GM18870 (cell line): Measurements from ENCODE around the gene GPATCH3.
"Not testable (repeated sequence)": the region's sequence is repeated elsewhere in the genome, so short reads cannot be mapped to it uniquely, and the experiment has no call there.

Experiments
- ATAC-seq: cut with Tn5 transposase; IDR thresholded peaks from one replicate; pipeline ENCODE4 v1.9.1; 2021; ENCODE audit warnings: moderate library complexity; ENCODE audit not compliant: unreplicated experiment

The GPATCH3 gene

DNA sequence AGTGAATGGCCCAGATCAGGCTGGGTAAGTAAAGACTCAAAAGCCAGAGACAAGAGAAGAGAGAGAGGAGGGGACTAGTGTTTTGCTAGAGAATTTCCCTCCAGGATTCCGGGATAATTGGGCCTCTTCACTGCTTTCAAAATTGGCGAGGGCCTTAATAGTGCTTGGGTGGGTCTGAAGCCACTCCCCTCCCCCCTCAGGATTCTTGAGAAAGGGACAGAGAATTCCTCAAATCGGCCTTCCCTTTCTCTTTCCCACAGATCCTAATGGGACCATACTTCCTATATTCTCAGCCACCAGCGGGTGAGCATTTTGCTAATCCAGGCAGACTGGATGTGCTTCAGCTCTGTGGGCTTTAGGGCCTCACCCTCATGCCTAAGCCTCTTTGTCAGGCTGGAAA, 25.4 kb downstream of the GPATCH3 start:
- no peak for ATAC-seq

DNA sequence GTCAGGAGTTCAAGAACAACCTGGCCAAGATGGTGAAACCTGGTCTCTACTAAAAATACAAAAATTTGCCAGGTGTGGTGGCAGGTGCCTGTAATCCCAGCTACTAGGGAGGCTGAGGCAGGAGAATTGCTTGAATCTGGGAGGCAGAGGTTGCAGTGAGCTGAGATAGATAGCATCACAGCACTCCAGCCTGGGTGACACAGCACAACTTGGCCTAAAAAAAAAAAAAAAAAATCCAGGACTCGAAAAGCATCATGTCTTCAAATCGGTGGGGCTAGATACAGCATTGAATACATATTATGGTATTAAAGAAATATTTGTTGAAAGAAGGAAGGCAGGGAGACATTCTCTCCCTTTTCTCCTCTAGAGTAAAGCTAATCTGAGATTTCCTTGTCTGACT, 27.2 kb downstream of the GPATCH3 start:
- ATAC-seq, result not testable (repeated sequence)

GRCh38 chr1:26864610-26865480, 35.4 kb downstream of the GPATCH3 start:
- peak; percentile 76 for ATAC-seq

DNA sequence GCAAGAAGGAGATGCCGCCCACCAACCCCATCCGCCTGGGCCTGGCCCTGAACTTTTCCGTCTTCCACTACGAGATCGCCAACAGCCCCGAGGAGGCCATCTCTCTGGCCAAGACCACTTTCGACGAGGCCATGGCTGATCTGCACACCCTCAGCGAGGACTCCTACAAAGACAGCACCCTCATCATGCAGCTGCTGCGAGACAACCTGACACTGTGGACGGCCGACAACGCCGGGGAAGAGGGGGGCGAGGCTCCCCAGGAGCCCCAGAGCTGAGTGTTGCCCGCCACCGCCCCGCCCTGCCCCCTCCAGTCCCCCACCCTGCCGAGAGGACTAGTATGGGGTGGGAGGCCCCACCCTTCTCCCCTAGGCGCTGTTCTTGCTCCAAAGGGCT, 36.6 kb downstream of the GPATCH3 start:
- ATAC-seq, result no peak

- no peak for ATAC-seq
Observed at GRCh38 chr1:26862781-26863684, 37.2 kb downstream of the GPATCH3 start, which contains the start of gene SFN. Gene SFN, plus strand, starts transcription at chr1:26863149. Its CDS starts 64 bp downstream, at chr1:26863213.

GRCh38 chr1:26861889-26862378, 38.3 kb downstream of the GPATCH3 start:
- no peak for ATAC-seq

DNA sequence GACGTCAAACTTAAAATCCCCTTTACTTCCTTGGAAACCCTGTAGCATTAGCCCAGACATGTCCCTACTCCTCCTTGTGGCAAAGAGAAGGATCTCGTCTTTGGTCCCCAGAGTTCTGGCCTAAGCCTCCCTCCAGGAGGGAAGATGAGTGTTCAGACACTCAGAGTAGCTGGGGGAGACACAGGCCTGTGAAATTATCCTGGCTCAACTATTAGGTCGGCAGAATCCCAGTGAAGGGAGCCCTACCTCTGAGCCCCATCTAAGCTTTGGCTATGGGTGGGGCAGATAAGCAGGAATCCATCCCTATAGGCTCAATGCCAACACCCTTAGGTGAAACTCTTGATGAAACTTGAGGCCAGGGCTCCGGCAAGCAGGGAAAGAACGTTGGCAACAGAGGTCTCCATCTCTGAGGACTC, 39.0 kb downstream of the GPATCH3 start:
- ATAC-seq, result no peak

DNA sequence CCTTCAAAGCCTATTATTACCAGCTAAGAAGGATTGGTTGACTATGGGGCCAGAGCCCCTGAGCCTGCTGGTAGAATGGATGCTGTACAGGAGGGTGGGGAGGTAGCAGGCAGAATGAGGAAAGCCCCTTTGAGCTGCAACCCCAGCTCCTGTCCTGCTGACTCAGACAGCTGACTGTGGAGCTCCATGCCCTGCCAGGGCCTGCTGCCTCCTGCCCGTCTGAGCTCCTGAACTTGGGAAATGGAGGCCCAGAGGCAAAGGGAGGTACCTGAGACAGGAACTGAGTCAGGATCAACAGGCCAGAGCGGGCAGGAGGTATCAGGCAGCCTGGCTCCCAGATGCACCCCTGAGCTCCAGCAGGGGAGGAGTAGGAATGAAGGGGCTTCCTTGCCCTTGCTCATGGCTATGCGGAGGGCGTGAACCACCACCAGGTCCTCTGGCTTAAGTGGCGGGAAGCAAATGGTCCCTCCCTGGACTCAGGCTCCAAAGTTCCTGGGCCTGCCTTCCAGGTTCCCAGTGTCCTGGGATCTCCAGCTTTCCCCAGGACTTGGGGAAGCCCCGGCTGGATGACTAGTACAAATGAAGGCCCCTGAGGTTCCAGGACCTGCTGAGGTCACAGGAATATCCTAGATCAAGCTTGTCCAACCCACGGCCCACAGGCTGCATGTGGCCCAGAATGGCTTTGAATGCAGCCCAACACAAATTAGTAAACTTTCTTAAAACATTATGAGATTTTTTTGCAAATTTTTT, 41.2 kb downstream of the GPATCH3 start:
- ATAC-seq, result no peak

GRCh38 chr1:26858160-26858559, 42.1 kb downstream of the GPATCH3 start:
- ATAC-seq, result no peak

DNA sequence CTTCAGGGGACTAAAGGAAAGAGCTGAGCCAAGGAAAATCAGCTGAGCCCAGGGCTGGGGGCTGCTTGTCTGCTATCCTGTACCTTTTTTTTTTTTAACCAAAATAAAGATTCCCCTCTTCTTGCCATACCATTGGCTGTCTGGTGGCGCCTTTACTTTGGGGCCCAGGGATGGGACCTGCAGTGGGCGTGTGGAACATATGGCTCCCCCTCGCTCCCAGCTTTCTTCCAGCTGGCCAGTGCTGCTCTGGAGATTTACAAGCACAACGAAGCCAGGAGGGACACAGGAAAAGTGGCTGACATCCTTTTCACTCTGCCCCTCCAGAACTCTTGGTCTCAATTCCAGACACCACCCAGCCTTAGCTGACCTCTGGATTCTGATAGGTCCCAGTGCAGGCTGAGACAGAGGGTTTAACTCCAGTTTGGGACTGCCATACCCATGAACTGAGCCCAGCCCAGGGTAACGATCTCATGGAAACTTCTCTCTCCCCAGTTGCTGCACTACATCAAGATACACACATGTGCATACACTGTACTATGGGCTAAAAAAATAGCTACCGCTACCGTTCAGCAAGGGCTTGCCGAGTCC, 42.7 kb downstream of the GPATCH3 start:
- ATAC-seq, result no peak

DNA sequence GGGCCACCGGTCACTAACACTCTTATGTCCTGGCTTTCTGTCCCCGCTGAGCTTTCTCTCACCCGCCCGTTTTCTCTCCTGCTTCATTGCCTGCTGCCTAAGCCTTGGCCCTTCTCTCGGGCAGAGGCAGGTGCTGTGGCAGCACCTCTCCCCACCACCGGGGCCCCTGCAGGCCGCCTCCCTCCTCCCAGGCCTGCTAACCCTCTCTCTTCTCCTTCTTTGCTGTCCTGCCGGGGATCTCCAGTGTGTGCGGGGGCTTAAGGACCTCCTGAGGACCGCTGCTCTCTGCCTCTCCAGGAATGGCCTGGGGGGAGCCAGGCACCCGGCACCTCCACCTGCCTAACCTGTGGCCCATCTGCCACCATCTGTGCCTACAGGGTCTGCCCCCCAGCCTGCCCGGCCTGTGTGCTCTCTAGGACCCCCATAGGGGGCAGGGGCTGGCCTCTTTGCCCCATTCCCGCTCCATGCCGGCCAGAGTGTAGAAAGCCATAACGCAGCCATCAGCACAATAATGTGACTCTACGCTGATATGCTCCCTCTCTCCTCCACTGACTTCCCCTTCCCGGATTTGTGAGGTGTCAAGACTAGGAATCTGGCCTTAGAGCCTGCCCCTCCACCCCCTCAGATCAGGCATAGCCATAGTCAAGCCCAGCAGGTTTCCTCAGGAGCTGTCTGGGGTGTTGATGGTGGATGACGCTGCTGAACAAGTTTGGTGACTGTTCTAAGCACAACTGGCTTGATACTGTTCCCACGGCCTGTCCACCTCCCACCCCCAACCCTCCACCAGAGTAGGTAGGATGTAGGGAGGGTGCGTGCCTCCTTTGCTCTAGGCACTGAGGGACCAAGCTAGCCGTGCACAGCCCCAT, 43.4 kb downstream of the GPATCH3 start:
- ATAC-seq, result no peak

DNA sequence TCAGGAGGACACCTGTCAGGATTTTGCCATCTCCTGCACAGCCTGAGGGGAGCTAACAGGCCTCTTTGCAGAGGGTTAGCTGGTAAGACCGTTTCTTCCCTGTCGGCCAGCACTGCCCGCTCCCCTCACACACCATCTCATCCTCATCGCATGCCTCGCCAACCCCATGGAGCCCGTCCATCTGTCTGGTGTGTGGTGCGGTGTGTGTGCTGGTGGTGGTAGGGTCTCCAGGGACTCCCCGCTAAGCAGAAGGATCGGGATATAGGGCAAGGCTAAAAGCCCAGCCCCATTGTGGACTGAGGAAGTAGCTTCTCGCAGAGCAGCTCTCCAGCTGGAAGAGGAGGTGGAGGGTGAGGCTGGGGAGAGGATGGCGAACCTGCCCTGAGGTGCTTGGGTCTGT, 44.1 kb downstream of the GPATCH3 start:
- ATAC-seq, result no peak

- ATAC-seq, result no peak
Observed at GRCh38 chr1:26855636-26856035, 44.6 kb downstream of the GPATCH3 start.

DNA sequence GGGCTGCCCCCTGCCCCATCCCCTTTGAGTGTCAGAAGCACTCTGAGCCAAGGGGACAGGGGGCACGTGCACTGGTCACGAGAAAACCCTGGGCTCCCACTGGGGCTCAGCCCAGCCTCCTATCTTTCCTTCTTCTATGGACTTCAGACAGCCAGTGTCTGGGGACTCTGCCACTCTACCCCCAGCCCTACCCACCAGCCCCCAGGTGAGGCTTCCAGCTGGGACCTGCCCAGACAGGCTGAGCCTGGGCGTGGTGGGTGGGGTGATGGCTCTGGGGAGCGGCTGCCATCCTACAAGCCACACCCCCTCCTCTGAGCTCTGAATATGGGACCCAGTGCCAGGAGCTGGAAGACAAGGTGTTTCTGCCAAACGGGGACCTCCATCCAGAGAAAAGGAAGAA, 45.4 kb downstream of the GPATCH3 start:
- ATAC-seq, result no peak

DNA sequence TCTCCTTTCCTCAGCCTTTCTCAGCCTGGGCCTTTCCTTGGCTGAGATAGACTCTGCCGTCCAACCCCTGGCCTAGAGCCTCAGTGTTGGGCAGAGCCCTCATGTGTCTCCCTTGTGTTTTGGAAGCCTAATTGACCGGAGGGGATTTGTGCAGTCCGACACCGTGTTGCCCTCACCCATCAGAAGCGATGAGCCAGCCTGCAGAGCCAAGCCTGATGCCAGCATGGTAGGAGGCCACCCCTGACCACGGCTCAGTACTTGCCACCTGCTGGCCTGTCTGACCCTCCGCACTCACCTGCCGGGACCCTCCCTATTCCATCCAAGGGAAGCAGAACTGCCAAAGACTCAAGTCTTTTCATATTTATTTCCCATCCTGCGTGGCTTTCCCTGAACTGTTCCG, 46.7 kb downstream of the GPATCH3 start:
- ATAC-seq, result no peak

- no peak for ATAC-seq
Observed at GRCh38 chr1:26853156-26853555, 47.1 kb downstream of the GPATCH3 start.

- no peak for ATAC-seq
Observed at GRCh38 chr1:26852701-26853100, 47.6 kb downstream of the GPATCH3 start.

- no peak for ATAC-seq
Observed at GRCh38 chr1:26851106-26851684, 49.1 kb downstream of the GPATCH3 start.
